GM19455 (cell line): ENCODE results near the gene SAMD4B.

Source experiments
- ATAC-seq: cut with Tn5 transposase; IDR thresholded peaks from one replicate; pipeline ENCODE4 v1.9.1; 2021; ENCODE audit not compliant: unreplicated experiment

SAMD4B gene

DNA sequence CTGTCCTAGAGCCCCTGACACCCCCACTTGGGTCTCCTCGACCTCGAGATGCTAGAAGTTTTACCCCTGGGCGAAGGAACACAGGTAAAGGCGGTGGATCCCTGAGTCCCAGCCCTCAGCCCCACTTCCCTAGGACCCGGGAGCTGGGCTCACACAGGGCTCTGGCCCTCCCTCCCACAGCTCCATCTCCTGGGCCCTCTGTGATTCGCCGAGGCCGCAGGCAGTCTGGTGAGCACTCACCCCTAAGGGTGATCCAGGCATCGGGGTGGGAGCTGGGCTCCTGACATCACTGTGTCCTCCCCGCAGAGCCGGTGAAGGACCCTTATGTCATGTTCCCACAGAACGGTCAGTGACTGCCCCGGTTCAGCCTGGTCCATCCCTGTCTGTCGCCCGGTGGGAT, 78.5 kb downstream of the SAMD4B start:
- no peak for ATAC-seq

DNA sequence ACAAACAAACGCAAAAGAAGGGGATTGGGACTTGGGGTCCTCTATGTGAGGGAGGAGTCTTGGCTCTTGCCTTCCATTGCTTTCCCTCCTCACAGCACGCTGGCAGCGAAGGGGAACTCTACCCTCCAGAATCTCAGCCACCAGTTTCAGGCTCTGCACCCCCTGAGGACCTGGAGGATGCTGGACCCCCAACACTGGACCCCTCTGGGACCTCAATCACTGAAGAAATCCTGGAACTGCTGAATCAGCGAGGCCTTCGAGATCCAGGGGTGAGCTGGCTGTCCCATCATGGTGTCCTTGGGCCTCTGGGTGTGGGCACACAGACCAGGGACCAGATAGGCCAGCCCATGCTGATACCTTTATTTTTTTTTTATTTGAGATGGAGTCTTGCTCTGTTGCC, 79.8 kb downstream of the SAMD4B start:
- ATAC-seq: no peak

DNA sequence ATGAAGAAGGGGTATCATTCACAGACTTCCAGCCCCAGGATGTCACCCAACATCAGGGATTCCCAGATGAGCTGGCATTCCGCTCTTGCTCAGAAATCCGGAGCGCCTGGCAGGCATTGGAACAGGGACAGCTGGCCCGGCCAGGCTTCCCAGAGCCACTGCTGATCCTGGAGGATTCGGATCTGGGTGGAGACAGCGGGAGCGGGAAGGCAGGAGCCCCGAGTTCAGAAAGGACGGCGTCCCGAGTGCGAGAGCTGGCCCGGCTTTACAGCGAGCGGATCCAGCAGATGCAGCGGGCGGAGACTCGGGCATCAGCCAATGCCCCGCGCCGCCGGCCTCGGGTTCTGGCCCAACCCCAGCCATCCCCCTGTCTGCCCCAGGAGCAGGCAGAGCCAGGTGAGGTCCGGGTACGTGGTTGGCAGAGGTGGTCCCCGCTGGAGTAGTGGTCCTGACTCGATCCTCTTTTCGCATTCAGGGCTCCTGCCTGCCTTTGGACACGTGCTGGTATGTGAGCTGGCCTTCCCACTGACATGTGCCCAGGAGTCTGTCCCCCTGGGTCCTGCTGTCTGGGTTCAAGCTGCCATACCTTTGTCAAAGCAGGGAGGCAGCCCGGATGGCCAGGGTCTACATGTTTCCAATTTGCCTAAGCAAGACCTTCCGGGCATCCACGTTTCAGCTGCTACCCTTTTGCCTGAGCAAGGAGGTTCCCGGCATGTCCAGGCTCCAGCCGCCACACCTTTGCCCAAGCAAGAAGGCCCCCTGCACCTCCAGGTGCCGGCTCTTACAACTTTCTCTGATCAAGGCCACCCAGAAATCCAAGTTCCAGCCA, 81.3 kb downstream of the SAMD4B start:
- ATAC-seq: no peak

DNA sequence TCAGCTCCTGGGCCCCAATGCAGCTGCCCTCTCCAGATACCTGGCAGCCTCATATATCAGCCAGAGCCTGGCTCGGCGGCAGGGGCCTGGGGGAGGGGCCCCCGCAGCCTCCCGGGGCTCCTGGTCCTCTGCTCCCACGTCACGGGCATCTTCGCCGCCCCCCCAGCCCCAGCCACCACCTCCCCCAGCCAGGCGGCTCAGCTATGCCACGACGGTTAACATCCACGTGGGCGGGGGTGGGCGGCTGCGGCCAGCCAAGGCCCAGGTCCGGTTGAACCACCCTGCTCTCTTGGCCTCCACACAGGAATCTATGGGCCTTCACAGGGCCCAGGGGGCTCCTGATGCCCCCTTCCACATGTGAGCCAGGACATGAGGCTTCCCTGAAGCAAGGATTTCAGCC, 82.7 kb downstream of the SAMD4B start:
- no peak for ATAC-seq

DNA sequence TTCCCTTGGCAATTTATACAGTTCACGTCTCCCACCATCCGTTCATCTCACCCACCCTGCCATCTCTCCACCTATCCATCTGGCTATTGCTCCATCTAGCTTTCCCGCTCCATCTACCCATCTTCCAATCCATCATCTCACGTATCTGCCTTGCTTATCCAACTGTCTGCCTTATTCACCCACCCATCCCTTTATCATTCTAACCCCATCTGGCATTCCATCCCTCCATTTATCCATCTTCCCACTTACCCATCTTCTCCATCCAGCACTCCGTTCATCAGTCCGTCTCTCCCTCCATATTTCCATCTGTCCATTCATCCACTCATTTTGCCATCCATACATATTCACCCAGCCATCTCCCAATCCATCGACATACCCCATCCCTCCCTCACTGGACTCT, 83.5 kb downstream of the SAMD4B start:
- no peak for ATAC-seq

DNA sequence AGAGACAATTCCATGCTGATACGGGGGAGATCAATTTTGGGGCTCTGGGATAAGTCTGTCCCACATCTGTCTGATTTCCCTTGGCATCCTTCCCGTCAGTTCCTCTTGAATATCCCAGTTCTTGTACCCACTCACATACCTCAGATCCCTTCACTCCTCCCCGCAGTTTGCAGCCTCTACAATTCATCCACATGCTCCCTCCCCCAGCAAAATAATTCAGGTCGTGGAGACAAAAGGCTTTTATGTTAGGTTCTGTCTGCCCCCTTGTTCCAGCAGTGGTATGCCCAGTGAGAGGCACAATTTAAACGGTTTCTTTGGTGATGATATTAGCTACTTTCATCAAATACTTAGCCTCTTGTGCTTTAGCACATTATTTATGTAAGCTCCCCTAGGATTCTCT, 83.9 kb downstream of the SAMD4B start:
- no peak for ATAC-seq

DNA sequence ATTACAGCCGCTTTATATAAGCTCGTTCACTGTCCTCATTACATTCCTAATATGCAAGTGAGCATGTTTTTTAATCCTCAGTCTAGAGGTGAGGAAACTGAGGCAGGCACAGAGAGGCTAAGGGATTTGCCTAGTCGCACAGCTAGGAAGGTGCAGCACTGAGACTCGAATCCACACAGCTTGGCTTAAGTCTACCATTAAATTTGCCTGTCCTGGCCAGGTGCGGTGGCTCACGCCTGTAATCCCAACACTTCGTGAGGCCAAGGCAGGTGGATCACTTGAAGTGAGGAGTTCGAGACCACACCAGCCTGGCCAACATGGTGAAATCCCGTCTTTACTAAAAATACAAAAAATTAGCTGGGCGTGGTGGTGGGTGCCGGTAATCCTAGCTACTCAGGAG, 85.5 kb downstream of the SAMD4B start:
- ATAC-seq: no peak

DNA sequence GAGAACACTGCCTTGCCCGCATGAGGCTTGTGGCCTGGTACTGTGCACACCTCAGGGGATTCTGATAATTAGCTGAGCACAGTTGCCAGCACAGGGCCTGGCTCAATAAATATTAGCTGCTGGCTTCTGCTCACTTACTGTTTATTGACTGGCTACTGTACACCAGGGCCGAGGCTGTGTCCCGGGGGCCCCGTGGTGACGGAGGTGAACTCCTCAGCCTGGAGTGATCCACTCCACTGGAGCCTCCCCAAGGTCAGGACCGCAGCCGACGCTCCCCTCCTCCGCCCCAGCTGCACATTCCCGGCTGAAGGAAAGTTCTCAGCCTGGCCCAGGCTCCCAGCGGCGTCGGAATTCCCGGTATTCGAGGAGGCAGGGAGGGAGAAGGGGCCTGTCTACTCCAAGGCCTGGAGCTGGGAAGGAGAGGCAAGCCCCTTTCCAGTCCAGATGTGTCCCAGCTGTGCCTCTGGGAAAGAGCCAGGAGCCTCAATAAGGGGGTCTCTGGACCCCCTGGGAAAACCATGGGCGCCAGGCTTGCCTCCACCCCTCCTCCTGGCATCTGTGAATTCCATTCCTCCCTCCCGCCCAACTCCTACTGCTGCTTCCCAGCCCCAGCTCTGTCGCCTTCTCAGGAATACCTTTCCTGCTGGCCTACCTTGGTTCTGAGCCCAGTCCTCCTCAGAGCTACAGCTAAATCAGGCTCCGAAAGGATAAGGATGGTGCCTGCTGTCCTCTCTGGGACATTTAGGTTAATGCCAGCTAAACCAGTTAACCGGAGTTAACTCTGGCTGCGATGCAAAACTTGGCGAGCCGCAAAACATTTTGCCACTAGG, 86.3 kb downstream of the SAMD4B start:
- ATAC-seq: no peak

DNA sequence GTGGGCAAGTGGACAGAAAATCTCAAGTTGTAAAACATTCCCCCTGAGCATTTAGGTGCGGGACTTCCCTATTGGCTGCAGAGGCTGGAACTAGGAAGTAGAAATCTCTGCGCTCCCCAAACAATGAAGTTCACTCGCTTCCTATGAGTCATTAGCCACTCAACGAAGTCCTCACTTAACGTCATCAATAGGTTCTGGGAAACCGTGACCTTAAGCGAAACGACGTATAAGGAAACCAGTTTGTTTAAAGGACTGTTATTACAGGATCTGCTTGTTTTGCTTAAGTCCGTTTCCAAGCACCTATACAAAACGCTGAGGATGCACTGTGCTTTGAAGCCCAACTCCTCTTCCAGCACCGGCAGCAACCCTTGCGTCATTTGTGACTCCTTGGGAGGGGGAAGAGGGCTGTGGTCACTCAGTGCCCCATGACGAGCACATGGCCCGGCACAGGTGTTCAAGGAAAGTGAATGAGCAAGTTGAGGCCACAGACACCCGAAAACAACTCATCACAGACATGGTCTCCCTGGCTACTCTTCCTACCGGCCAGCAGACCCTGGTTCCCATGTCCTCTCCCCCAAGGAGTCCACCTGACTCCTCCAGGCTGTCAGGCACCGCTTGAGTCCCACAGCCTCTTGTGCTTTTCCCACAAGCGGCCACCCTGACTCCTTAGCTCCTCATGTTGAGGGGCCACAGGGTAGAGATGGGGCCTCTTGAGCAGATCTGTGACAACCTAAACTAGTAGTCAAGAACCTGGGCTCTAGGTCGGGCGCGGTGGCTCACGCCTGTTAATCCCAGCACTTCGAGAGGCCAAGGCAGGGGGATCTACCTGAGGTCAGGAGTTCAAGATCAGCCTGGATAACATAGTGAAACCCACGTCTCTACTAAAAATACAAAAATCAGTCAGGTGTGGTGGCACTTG, 88.7 kb downstream of the SAMD4B start:
- no peak for ATAC-seq

DNA sequence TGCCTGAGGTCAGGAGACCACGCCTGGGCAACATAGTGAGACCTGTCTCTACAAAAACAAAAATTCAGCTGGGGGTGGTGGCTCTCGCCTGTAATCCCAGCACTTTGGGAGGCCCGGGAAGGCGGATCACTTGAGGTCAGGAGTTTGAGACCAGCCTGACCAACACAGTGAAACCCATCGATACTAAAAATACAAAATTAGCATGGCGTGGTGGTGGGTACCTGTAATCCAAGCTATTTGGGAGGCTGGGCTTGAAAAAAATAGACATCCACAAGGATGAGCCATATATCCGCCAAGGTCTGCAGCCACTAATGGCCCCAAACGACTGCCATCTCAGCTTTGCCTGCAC, 90.4 kb downstream of the SAMD4B start:
- ATAC-seq: no peak

DNA sequence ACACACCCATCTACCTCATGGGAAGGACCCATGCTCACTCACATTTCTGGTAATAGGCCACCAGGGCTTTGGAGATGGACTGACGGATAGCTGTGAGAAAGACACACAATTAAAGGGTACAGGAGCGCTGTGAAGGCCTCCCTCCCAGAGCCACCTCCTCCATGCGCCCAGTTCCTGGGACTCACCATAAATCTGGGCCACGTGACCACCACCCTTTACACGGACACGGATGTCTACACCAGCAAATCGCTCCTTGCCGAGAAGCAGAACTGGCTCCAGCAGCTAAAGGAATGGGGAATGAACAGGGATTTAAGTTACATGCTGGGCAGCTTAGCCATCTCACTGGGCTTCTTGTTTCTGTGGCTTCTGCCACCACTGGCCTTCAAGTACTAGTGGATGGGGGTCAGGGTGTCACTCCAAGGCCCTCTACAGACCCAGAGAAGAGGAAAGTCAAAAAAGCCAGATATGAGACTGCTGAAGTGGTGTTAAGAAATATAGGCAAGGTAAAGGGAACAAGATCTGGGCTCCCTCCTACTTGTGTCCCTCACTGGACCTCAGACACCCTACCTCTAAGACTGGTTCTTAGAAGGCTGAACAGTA, 91.4 kb downstream of the SAMD4B start:
- no peak for ATAC-seq

DNA sequence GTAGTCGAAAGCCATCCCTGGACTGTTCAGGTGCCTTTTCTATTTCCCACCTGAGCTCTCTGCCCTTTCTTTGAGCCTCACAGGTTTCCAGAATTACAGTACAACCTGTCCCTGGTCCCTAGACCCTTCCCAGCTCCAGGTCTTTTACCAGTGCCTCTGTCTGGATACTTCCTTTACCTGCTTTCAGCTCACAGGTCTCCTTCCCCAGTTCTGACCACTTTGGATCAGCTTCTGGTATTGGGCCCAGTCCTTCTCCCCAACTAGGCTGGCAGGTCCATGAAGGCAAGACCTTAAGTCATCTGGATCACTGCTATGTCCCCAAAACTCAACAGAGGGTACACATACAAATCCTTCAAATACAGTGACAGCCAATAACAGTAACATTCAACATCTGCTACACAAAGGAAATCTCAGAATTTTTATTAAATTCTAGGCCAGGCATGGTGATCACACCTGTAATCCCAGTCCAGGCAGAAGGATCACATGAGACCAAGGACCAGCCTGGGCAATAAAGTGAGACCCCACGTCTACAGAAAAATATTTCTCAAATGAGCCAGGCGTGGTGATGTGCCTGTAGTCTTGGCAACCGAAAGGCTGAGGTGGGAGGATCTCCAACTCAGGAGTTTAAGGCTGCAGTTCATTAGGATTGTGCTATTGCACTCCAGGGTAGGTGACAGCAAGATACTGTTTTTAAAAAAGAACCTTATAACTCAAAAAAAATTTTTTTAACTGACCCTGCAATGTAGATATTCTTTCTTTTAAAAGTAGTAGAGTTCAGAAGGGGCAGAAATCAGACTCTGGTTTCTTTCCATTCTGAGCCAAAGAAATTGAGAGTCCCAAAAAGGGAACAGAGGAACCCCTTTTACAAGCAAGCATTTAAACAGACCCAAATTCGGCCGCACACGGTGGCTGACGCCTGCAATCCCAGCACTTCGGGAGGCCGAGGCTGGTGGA, 92.2 kb downstream of the SAMD4B start:
- ATAC-seq: no peak
